WERI-Rb-1 (cell line): ENCODE results near the gene PLLP.
"Not testable (repeated sequence)": the region's sequence is repeated elsewhere in the genome, so short reads cannot be mapped to it uniquely, and the experiment has no call there.

ENCODE experiments used
- DNase-seq: peaks from one replicate; pipeline ENCODE4 v3.0.0-alpha.2; 2020
- H3K27ac ChIP-seq: fragments of 250-450 bp; sonication (Bioruptor Pico); 2 replicates; pipeline ENCODE4 v1.5.1; 2020; ENCODE audit warnings: mild to moderate bottlenecking, moderate library complexity
- H3K27me3 ChIP-seq: fragments of 250-450 bp; sonication (Bioruptor Pico); 2 replicates; pipeline ENCODE4 v1.5.1; 2021; ENCODE audit warnings: mild to moderate bottlenecking, low read depth, moderate library complexity; ENCODE audit not compliant: insufficient read depth, severe bottlenecking
- H3K36me3 ChIP-seq: fragments of 250-450 bp; sonication (Bioruptor Pico); 2 replicates; pipeline ENCODE4 v1.5.1; 2020; ENCODE audit warnings: mild to moderate bottlenecking, moderate library complexity
- H3K4me3 ChIP-seq: 2 replicates; pipeline ENCODE4 v1.5.1; 2011; ENCODE audit warnings: low read depth, mild to moderate bottlenecking, control low read depth, low read length
- H3K9me3 ChIP-seq: fragments of 250-450 bp; sonication (Bioruptor Pico); 2 replicates; pipeline ENCODE4 v1.5.1; 2021; ENCODE audit warnings: mild to moderate bottlenecking, moderate library complexity; ENCODE audit not compliant: severe bottlenecking
- TF ChIP-seq, protein P1 (sequence below): IDR thresholded peaks from 2 replicates; pipeline ENCODE4 v1.5.1; 2011; ENCODE audit warnings: low read depth, mild to moderate bottlenecking, control low read depth, inconsistent platforms, low read length

The PLLP gene

DNA sequence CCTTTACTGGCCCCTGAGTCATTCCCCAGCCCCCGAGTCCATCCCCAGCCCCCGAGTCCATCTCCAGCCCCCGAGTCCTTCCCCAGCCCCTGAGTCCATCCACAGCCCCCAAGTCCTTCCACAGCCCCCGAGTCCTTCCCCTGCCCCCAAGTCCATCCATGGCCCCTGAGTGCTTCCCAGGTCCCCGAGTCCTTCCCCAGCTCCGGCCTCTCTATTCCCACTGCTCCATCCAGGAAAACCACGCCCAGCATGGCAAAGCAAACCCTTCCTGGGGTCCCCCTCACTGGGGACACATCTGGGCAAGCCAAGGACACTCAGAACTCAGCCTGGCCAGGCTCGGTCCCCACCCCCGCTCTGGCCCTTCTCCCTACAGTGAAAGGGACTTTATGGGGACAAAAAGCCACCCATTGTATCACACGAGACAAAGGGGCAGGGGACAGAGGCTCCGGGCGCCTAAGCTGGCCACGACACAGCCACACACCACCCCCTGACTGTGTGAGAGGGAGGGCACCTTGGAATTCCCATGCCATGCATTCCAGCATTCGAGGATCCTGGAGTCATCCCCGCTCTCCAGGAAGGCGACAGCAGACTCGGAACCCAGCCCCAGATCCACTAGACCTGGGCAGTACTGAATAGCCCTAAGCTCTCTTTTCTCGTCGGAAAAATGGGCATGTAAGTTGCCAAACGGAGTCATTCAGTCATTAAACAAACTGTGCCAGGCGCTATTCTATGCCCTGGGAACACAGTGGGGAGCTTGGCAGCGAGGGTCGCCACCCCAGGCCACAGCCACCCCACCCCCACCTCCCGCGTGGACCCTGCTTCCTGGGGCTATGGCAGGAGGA is 14.0 kb downstream of the PLLP start:
- Histone ChIP-seq H3K4me3 (no peak overlapping the region), H3K27me3 (no peaks in the 10 kb centered on the region), H3K27ac (no peak overlapping the region), H3K36me3 (no peaks in the 10 kb centered on the region), H3K9me3 (no peaks in the 10 kb centered on the region)
- no peak for DNase-seq
- TF ChIP-seq, protein P1, sequence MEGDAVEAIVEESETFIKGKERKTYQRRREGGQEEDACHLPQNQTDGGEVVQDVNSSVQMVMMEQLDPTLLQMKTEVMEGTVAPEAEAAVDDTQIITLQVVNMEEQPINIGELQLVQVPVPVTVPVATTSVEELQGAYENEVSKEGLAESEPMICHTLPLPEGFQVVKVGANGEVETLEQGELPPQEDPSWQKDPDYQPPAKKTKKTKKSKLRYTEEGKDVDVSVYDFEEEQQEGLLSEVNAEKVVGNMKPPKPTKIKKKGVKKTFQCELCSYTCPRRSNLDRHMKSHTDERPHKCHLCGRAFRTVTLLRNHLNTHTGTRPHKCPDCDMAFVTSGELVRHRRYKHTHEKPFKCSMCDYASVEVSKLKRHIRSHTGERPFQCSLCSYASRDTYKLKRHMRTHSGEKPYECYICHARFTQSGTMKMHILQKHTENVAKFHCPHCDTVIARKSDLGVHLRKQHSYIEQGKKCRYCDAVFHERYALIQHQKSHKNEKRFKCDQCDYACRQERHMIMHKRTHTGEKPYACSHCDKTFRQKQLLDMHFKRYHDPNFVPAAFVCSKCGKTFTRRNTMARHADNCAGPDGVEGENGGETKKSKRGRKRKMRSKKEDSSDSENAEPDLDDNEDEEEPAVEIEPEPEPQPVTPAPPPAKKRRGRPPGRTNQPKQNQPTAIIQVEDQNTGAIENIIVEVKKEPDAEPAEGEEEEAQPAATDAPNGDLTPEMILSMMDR: no peak

DNA sequence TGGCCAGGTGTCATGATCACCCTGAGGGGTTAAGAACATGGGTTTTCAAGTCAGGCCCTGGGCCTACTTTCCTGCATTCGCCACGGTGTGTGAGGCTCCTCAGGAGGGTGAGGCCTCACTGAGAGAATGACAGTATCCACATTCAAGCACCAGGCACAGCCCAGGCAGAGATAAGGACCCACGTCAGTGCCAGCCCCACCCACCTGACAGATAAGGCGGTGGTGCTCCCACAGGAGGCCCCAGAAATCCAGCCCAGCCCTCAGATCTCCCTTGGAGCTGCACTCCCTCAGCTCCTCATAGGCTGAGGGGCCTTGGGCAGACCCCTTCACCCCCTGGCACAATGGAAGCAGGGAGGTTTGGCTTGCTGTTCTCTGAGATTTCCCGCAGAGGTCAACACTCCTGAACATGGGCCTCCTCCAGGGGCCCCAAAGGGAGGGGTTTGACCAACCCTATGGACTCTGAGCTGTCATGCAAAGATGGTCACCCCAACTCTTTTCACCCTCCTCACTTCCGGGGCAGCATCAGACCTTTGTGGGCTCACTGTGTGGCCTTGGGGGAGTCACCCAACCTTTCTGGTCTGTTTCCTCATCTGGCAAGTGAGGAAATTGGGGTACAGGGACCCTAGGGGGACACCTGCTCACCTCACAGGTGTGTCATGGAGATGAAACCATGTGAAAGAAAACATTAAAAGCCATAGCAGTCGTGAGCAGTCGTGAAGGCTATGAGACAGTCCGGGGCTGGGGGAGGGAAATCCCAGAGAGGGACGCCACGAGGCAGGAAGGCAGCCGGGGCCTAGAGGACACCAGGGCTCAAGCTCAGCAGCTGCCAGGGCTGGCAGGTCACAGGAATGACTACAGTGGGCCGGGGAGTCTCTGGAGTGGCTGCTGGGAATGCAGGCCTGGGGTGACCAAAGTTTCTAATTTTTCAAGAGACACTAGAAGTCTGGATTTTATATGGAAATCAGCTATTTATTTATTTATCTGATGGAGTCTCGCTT is 15.4 kb downstream of the PLLP start:
- TF ChIP-seq, protein P1: no peak
- H3K27me3 ChIP-seq: no peaks in the 10 kb centered on the region
- no peaks in the 10 kb centered on the region for H3K36me3 ChIP-seq
- H3K27ac ChIP-seq: no peak overlapping the region
- no peak overlapping the region for H3K4me3 ChIP-seq
- no peak for DNase-seq
- H3K9me3 ChIP-seq: no peaks in the 10 kb centered on the region

- H3K4me3 ChIP-seq, DNase-seq, H3K27me3 ChIP-seq, H3K9me3 ChIP-seq, H3K27ac ChIP-seq, H3K36me3 ChIP-seq: not testable (repeated sequence)
These were observed 17.1 kb downstream of the PLLP start for GRCh38 chr16:57267343-57267742.

GRCh38 chr16:57266531-57267260 is 17.8 kb downstream of the PLLP start:
- TF ChIP-seq, protein P1: no peak
- H3K27ac ChIP-seq: no peak overlapping the region
- H3K36me3 ChIP-seq: no peaks in the 10 kb centered on the region
- no peak for DNase-seq
- no peaks in the 10 kb centered on the region for H3K27me3 ChIP-seq
- no peaks in the 10 kb centered on the region for H3K9me3 ChIP-seq
- no peak overlapping the region for H3K4me3 ChIP-seq

- TF ChIP-seq, protein P1: no peak
- no peaks in the 10 kb centered on the region for H3K9me3 ChIP-seq
- H3K36me3 ChIP-seq: no peaks in the 10 kb centered on the region
- no peak overlapping the region for H3K4me3 ChIP-seq
- H3K27ac ChIP-seq: no peak overlapping the region
- no peak for DNase-seq
- H3K27me3 ChIP-seq: no peaks in the 10 kb centered on the region
These were observed 18.5 kb downstream of the PLLP start for GRCh38 chr16:57265850-57266530.
